GM12875 (cell line): ENCODE data around the gene HSD17B8.

Experiments used
- H3K4me3 ChIP-seq: one replicate; pipeline ENCODE4 v1.5.1; 2011; ENCODE audit warnings: low read depth, low read length, control low read depth
- CTCF ChIP-seq: IDR thresholded peaks from 2 replicates; pipeline ENCODE4 v1.5.1; 2011; ENCODE audit warnings: low read depth, mild to moderate bottlenecking, control low read depth, inconsistent platforms, low read length, moderate library complexity, borderline replicate concordance; ENCODE audit not compliant: insufficient read depth

Gene HSD17B8

GRCh38 chr6:33177552-33178446, 26.7 kb upstream of the HSD17B8 start:
- TF ChIP-seq CTCF: no peak
- H3K4me3 ChIP-seq: no peak overlapping the region

GRCh38 chr6:33178755-33179475, 25.5 kb upstream of the HSD17B8 start:
- TF ChIP-seq CTCF: no peak
- no peak overlapping the region for H3K4me3 ChIP-seq

GRCh38 chr6:33181141-33181540, 23.3 kb upstream of the HSD17B8 start:
- no peak overlapping the region for H3K4me3 ChIP-seq
- no peak for TF ChIP-seq CTCF

- no peak overlapping the region for H3K4me3 ChIP-seq
These were observed 21.3 kb upstream of the HSD17B8 start for GRCh38 chr6:33183071-33183683.

GRCh38 chr6:33185190-33185589, 19.3 kb upstream of the HSD17B8 start:
- H3K4me3 ChIP-seq: no peak overlapping the region
- no peak for TF ChIP-seq CTCF

More at GRCh38 chr6:33183071-33183683, 21.3 kb upstream of the HSD17B8 start:
- no peak for TF ChIP-seq CTCF

- TF ChIP-seq CTCF: no peak
- no peak overlapping the region for H3K4me3 ChIP-seq
These were observed 18.7 kb upstream of the HSD17B8 start for GRCh38 chr6:33185654-33186187.

GRCh38 chr6:33187809-33188208, 16.6 kb upstream of the HSD17B8 start:
- H3K4me3 ChIP-seq: no peak overlapping the region

More at GRCh38 chr6:33187809-33188208, 16.6 kb upstream of the HSD17B8 start:
- TF ChIP-seq CTCF: no peak
